ENCODE measurements around the gene TMCO4. TPM values are rescaled to one million over a fixed set of nuclear protein-coding genes. Genes with fewer than 3 reads are reported as not detected.

The TMCO4 gene
- 13.7 and 16.5 TPM in 2 replicates for total RNA-seq

GRCh38 chr1:19799230-19800075, at the start of gene TMCO4:
TSS of gene TMCO4 (minus strand) at chr1:19799916. CDS start at chr1:19780758, 19,158 bp downstream.

DNA sequence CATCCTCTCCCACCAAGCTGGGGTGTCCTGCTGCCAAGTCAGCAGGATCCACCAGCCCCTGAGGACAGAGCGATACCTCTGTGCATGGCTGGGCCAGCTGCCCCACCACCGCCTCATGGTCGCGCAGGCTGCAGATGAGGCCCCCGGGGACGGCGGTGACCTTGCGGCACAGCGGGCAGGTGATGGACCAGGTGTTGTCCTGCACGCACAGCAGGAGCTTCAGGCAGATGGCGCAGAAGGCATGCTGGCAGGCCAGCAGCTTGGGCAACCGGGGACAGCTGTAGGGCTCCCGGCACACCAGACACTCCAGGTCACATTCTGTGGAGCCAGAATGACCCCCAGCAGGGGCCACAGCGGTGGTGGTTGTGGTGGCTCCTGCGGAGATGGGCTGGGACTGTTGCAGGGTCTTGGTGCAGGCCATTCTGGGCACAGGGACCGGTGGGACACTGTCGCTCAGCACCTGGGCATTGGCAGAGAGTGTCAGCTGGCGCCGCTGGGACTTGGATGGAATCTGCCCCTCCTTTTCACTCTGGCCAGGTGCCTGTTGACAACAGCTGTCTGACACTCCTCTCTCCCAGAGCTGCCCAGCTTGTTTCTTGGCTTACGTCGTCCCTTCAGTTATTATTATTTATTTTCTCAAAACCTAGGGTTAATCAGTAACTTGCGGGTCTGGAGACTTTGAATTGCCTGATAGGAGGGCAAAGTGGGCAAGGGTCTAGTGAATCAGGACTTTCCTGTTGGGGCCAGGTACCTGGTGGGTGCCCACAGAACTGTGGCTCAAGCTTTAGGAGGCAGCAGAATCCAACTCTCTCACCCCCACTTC, 15.2 kb upstream of the TMCO4 start, which contains the start of gene RNF186:
Gene RNF186 (minus strand): TSS at position 603 of the 823 bp plus-strand sequence. CDS start 182 bp downstream, at position 421.

GRCh38 chr1:19664453-19665185, 135.1 kb downstream of the TMCO4 start, which contains the start of gene HTR6:
TSS of gene HTR6 (plus strand) at chr1:19664875. CDS start at chr1:19665754, 879 bp downstream.

DNA sequence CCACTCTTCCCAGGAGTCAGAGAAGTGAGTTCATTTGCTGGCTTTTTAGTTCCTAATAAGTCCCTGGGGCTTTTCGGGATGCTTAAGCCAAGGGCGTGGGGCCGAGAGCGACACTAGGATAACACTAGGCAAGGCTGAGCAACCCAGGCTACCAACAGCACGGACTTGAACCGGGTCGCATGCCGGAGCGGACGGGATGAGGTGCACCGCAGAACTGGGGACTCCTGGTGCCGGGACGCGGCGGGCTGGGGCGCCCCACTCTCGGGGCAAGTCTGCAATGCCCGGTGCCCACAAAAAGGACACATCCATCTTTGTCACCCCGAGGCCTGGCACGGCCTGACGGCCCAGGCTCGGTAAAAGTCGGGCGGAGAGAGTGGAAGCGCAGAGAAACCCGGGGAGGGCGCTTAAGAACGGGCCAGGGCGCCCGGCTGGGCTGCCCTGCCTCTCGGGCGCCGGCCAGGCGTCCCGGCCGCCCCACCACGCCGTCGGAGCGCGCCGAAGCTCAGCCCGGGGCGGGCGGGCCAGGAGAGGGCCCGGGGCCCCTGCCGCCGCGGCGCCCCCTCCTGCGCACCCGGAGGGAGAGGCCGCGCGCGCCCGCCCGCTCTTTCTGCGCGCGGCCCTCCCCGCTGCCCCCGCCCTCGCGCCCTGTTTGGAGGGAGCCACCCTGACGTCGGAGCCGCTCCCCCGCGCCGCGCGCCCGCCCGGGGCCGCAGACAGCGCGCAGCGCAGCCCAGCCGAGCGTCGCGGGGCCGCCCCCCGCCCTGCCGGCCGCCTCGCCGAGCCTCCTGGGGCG, 155.9 kb downstream of the TMCO4 start, which contains the start of gene NBL1:
Gene NBL1 (plus strand): TSS at position 710 of the 793 bp plus-strand sequence. CDS start 10,720 bp downstream, outside the sequence.

Other genes with a start within 250 kb of the TMCO4 start
- gene NBL1, start 155.6 kb downstream of the TMCO4 start, total RNA-seq = 192 and 338 TPM in 2 replicates
- gene HTR6, start 135.0 kb downstream of the TMCO4 start, total RNA-seq = under 0.01 TPM in 1 of 2 replicates, not detected in the other
- not detected in 2 replicates for gene RNF186, start 15.4 kb upstream of the TMCO4 start, total RNA-seq
- 4.1 and 4.8 TPM in 2 replicates for gene OTUD3, start 82.5 kb upstream of the TMCO4 start, total RNA-seq
- not detected in 2 replicates for gene PLA2G2E, start 123.7 kb upstream of the TMCO4 start, total RNA-seq
- not detected in 2 replicates for gene PLA2G2A, start 179.7 kb upstream of the TMCO4 start, total RNA-seq

Measured in bronchial smooth muscle cell (primary cell).